SK-N-SH (cell line): ENCODE measurements around the gene CTCFL. TPM values are rescaled to one million over a fixed set of nuclear protein-coding genes. Genes with fewer than 3 reads are reported as not detected.

Source experiments
- CTCF ChIA-PET: fragments of 300-600, 350-600 bp; formaldehyde crosslinking; extraction: SDS; loops from one replicate; lab custom pipeline; 2021; lab: Yijun Ruan, JAX
- POLR2A ChIA-PET: fragments of 350-600 bp; sonication (Branson Sonifier 250); formaldehyde crosslinking; extraction: SDS; loops from one replicate; lab custom pipeline; 2020; ENCODE audit warnings: antibody characterized with exemption, inconsistent platforms; lab: Yijun Ruan, JAX
- DNase-seq: peaks from one replicate; pipeline ENCODE4 v3.0.0; 2012
- H2AFZ ChIP-seq: fragments of 200-600 bp; sonication (generic); 2 replicates; pipeline ENCODE4 v1.8.1; 2016; ENCODE audit warnings: antibody characterized with exemption, mild to moderate bottlenecking, low read depth
- H3F3A ChIP-seq: fragments of 200-600 bp; sonication (generic); replicated peaks from 2 replicates; pipeline ENCODE3; 2016; ENCODE audit warnings: antibody characterized with exemption, mild to moderate bottlenecking; ENCODE audit not compliant: insufficient read depth
- H3K27ac ChIP-seq, 2 experiments: fragments of 200-500 bp in 1 of 2; fragments of 200-600 bp in 1 of 2; sonication (Bioruptor generic) in 1 of 2; sonication (generic), shearing (Covaris generic) in 1 of 2; 2 replicates each; pipeline versions ENCODE4 v1.5.1 to v1.6.1; 2014 to 2016; ENCODE audit warnings: low read depth in 2 of 2, inconsistent platforms in 1 of 2, low read length in 1 of 2, mild to moderate bottlenecking in 1 of 2, mixed read lengths in 1 of 2
- H3K27me3 ChIP-seq: fragments of 200-600 bp; sonication (generic), shearing (Covaris generic); 2 replicates; pipeline ENCODE4 v1.6.1; 2016; ENCODE audit warnings: mixed run types; ENCODE audit not compliant: insufficient read depth
- H3K36me3 ChIP-seq, 2 experiments: fragments of 200-500 bp in 1 of 2; fragments of 200-600 bp in 1 of 2; sonication (Bioruptor generic) in 1 of 2; sonication (generic) in 1 of 2; replicated peaks in 1 of 2; 2 replicates each; pipeline versions ENCODE3 to v1.5.1; 2014 to 2016; ENCODE audit warnings: low read length in 1 of 2, mild to moderate bottlenecking in 1 of 2; ENCODE audit not compliant: insufficient read depth in 2 of 2, control insufficient read depth in 1 of 2
- H3K4me1 ChIP-seq, 2 experiments: fragments of 200-500 bp in 1 of 2; fragments of 200-600 bp in 1 of 2; sonication (Bioruptor generic) in 1 of 2; sonication (generic), shearing (Covaris generic) in 1 of 2; 2 replicates each; pipeline versions ENCODE4 v1.5.1 to v1.6.1; 2014 to 2016; ENCODE audit warnings: low read depth in 1 of 2, low read length in 1 of 2, mixed run types in 1 of 2; ENCODE audit not compliant: insufficient read depth in 2 of 2, control insufficient read depth in 1 of 2
- H3K4me2 ChIP-seq: fragments of 200-600 bp; sonication (generic), shearing (Covaris generic); 2 replicates; pipeline ENCODE4 v1.6.1; 2017; ENCODE audit warnings: mixed run types
- H3K4me3 ChIP-seq, 2 experiments: fragments of 200-500 bp in 1 of 2; fragments of 200-600 bp in 1 of 2; sonication (Bioruptor generic) in 1 of 2; sonication (generic), shearing (Covaris generic) in 1 of 2; 2 replicates each; pipeline versions ENCODE4 v1.5.1 to v1.8.1; 2014 to 2016; ENCODE audit warnings: low read depth in 2 of 2, inconsistent platforms in 1 of 2, low read length in 1 of 2, mild to moderate bottlenecking in 1 of 2, mixed read lengths in 1 of 2, moderate library complexity in 1 of 2
- H3K79me2 ChIP-seq: fragments of 200-600 bp; sonication (generic); 2 replicates; pipeline ENCODE4 v1.8.1; 2017; ENCODE audit warnings: mild to moderate bottlenecking; ENCODE audit not compliant: insufficient read depth
- H3K9ac ChIP-seq: fragments of 200-600 bp; sonication (generic); 2 replicates; pipeline ENCODE4 v1.6.1; 2017; ENCODE audit warnings: mixed run types
- H3K9me2 ChIP-seq: fragments of 200-600 bp; sonication (generic); 2 replicates; pipeline ENCODE4 v1.6.1; 2017; ENCODE audit warnings: mixed run types
- H3K9me3 ChIP-seq: fragments of 200-600 bp; sonication (generic); 2 replicates; pipeline ENCODE4 v1.6.1; 2017; ENCODE audit warnings: mixed run types, mild to moderate bottlenecking, moderate library complexity
- H4K20me1 ChIP-seq: fragments of 200-600 bp; sonication (generic); 2 replicates; pipeline ENCODE4 v1.6.1; 2017; ENCODE audit warnings: mild to moderate bottlenecking, mixed run types; ENCODE audit not compliant: insufficient read depth
- EZH2phosphoT487 ChIP-seq: fragments of 200-600 bp; sonication (generic); IDR thresholded peaks from 2 replicates; pipeline ENCODE4 v1.6.1; 2017; ENCODE audit warnings: low read depth, mixed run types, mild to moderate bottlenecking, antibody characterized with exemption, moderate library complexity, borderline replicate concordance
- FOSL2 ChIP-seq: IDR thresholded peaks from 2 replicates; pipeline ENCODE4 v1.4.0; 2012; ENCODE audit warnings: low read depth, mild to moderate bottlenecking, moderate library complexity, borderline replicate concordance
- FOXM1 ChIP-seq: IDR thresholded peaks from 2 replicates; pipeline ENCODE4 v1.4.0; 2012; ENCODE audit warnings: low read depth, mild to moderate bottlenecking
- GATA2 ChIP-seq: sonication (generic); formaldehyde crosslinking; IDR thresholded peaks from 2 replicates; pipeline ENCODE4 v1.5.0; 2020; ENCODE audit warnings: mild to moderate bottlenecking, missing genetic modification reagents
- MAX ChIP-seq: IDR thresholded peaks from 2 replicates; pipeline ENCODE4 v1.4.0; 2012; ENCODE audit warnings: low read depth
- MXI1 ChIP-seq: IDR thresholded peaks from 2 replicates; pipeline ENCODE4 v1.6.1; 2012; ENCODE audit warnings: mild to moderate bottlenecking, low read depth, low read length, improper control_type of control experiment
- RXRA ChIP-seq: IDR thresholded peaks from 2 replicates; pipeline ENCODE4 v1.4.0; 2012; ENCODE audit warnings: low read depth, mild to moderate bottlenecking, borderline replicate concordance
- USF1 ChIP-seq: IDR thresholded peaks from 2 replicates; pipeline ENCODE4 v1.4.0; 2012; ENCODE audit warnings: low read depth, borderline replicate concordance
- WGBS: methylation state at CpG from one replicate; pipeline ENCODE4 v1.1.6; 2017; ENCODE audit warnings: low lambda C conversion rate; 5-methylcytosine and 5-hydroxymethylcytosine counted together
- polyA plus RNA-seq, 3 experiments: library from polyadenylated mRNA; depleted of rRNA; stranded (reverse); fragments of >200 nt; gene quantifications; 2 replicates each; pipeline ENCODE4 v1.2.3, GENCODE V29; 2012

The CTCFL gene
- polyA plus RNA-seq, 1 of the 3 experiments (the other 2 are of a cell fraction), result not detected

GRCh38 chr20:57470666-57471495 is 54.1 kb downstream of the CTCFL start:
- CTCF ChIA-PET, result interaction anchor here (0.6 to 1.7 kb wide), 5 partner anchors 22 to 91 kb away, joined by 3 to 6 read pairs (median 4); no protein-coding TSS in a partner anchor
- Histone ChIP-seq H3K9me3 (no peaks in the 10 kb centered on the region), H3K79me2 (no peaks in the 10 kb centered on the region), H3F3A (no peaks in the 10 kb centered on the region), H3K9me2 (no peaks in the 10 kb centered on the region), H3K36me3 (no peaks in the 10 kb centered on the region), H3K9ac (no peak overlapping the region), H3K4me1 (peaks cover 0 to 17% of the 10 kb centered on the region in 2 experiments; a peak in 1 of 4 replicates), H3K4me3 (no peak overlapping the region), H2AFZ (no peak overlapping the region), H3K27ac (no peak overlapping the region), H4K20me1 (no peaks in the 10 kb centered on the region), H3K27me3 (peaks cover 7% of the 10 kb centered on the region; the same call in 1 of the 2 replicates), H3K4me2 (no peak overlapping the region)
- no peak for DNase-seq
- TF ChIP-seq GATA2, result no peak
- TF ChIP-seq MXI1, result no peak
- no peak for TF ChIP-seq FOXM1
- TF ChIP-seq MAX, result no peak
- POLR2A ChIA-PET, result no interaction called here
- WGBS, result 50% methylated on average over 11 of the region's 18 CpGs

GRCh38 chr20:57470212-57470522 is 54.8 kb downstream of the CTCFL start:
- no peak overlapping the region for H3K9ac ChIP-seq
- TF ChIP-seq USF1 (no peak), RXRA (no peak), EZH2phosphoT487 (no peak), FOSL2 (no peak)
- H3F3A ChIP-seq, result no peaks in the 10 kb centered on the region
- H3K9me3 ChIP-seq, result no peaks in the 10 kb centered on the region
- no peak for DNase-seq
- no peaks in the 10 kb centered on the region for H3K9me2 ChIP-seq
- no peaks in the 10 kb centered on the region for H3K36me3 ChIP-seq
- H3K4me1 ChIP-seq, result peaks cover 0 to 17% of the 10 kb centered on the region in 2 experiments; a peak in 1 of 4 replicates
- H4K20me1 ChIP-seq, result no peaks in the 10 kb centered on the region
- no peak overlapping the region for H2AFZ ChIP-seq
- H3K4me3 ChIP-seq, result no peak overlapping the region
- ChIA-PET CTCF (interaction anchor here (1.0 to 1.7 kb wide), 4 partner anchors 26 to 91 kb away, joined by 4 to 6 read pairs (median 5); no protein-coding TSS in a partner anchor), POLR2A (no interaction called here)
- no peaks in the 10 kb centered on the region for H3K79me2 ChIP-seq
- no peak overlapping the region for H3K4me2 ChIP-seq
- peaks cover 7% of the 10 kb centered on the region; the same call in 1 of the 2 replicates for H3K27me3 ChIP-seq
- WGBS, result 60% methylated on average over 7 of the region's 9 CpGs
- H3K27ac ChIP-seq, result no peak overlapping the region
